Neural cell (in vitro differentiated cells): ENCODE measurements around the gene PSENEN. TPM values are rescaled to one million over a fixed set of nuclear protein-coding genes. Genes with fewer than 3 reads are reported as not detected.

Experiments used
- H2AFZ ChIP-seq: fragments of 200-600, 300-800 bp; sonication (generic), shearing (Covaris generic); 2 replicates; pipeline ENCODE4 v1.6.0; 2014; ENCODE audit warnings: low read depth, mild to moderate bottlenecking, antibody characterized with exemption, low read length, moderate library complexity
- H3F3A ChIP-seq: fragments of 200-600 bp; shearing (Covaris generic); 2 replicates; pipeline ENCODE4 v1.6.1; 2016; ENCODE audit warnings: mild to moderate bottlenecking, moderate library complexity, mixed read lengths, antibody characterized with exemption, low read length; ENCODE audit not compliant: insufficient read depth, poor library complexity, severe bottlenecking
- H3K27ac ChIP-seq: fragments of 200-600, 300-800 bp; sonication (generic), shearing (Covaris generic); 2 replicates; pipeline ENCODE4 v1.5.1; 2014; ENCODE audit warnings: mild to moderate bottlenecking, low read length, moderate library complexity
- H3K27me3 ChIP-seq: fragments of 300-800, 200-600 bp; sonication (generic), shearing (Covaris generic); 2 replicates; pipeline ENCODE4 v1.6.0; 2014; ENCODE audit warnings: mild to moderate bottlenecking, low read depth, low read length, moderate library complexity; ENCODE audit not compliant: insufficient read depth
- H3K36me3 ChIP-seq: fragments of 300-800, 200-600 bp; sonication (generic), shearing (Covaris generic); 2 replicates; pipeline ENCODE4 v1.5.1; 2014; ENCODE audit warnings: mild to moderate bottlenecking, antibody characterized with exemption, low read length, moderate library complexity; ENCODE audit not compliant: insufficient read depth
- H3K4me2 ChIP-seq: fragments of 300-800, 200-600 bp; sonication (generic), shearing (Covaris generic); 2 replicates; pipeline ENCODE4 v1.6.0; 2014; ENCODE audit warnings: mild to moderate bottlenecking, low read length
- H3K4me3 ChIP-seq: fragments of 300-800, 200-600 bp; sonication (generic), shearing (Covaris generic); 2 replicates; pipeline ENCODE4 v1.5.1; 2014; ENCODE audit warnings: mild to moderate bottlenecking, low read length, moderate library complexity
- H3K79me2 ChIP-seq: fragments of 200-600 bp; shearing (Covaris generic); replicated peaks from 2 replicates; pipeline ENCODE4 v1.6.0; 2014; ENCODE audit warnings: mild to moderate bottlenecking, low read length, moderate library complexity; ENCODE audit not compliant: insufficient read depth
- H3K9ac ChIP-seq: fragments of 300-800, 200-600 bp; sonication (generic), shearing (Covaris generic); 2 replicates; pipeline ENCODE4 v1.6.1; 2016; ENCODE audit warnings: mild to moderate bottlenecking, low read length, mixed read lengths
- H3K9me2 ChIP-seq: fragments of 200-600 bp; shearing (Covaris generic); 2 replicates; pipeline ENCODE4 v1.6.1; 2016; ENCODE audit warnings: mild to moderate bottlenecking, low read length, mixed read lengths; ENCODE audit not compliant: insufficient read depth
- H3K9me3 ChIP-seq: fragments of 200-600, 300-800 bp; sonication (generic), shearing (Covaris generic); 2 replicates; pipeline ENCODE4 v1.6.1; 2016; ENCODE audit warnings: mild to moderate bottlenecking, mixed run types, low read length, moderate library complexity, mixed read lengths
- H4K20me1 ChIP-seq: fragments of 200-600 bp; shearing (Covaris generic); 2 replicates; pipeline ENCODE4 v1.6.1; 2016; ENCODE audit warnings: mild to moderate bottlenecking, mixed run types; ENCODE audit not compliant: insufficient read depth
- CTCF ChIP-seq: fragments of 450-650 bp; IDR thresholded peaks from 2 replicates; pipeline ENCODE4 v1.5.1; 2014; ENCODE audit warnings: antibody characterized with exemption, mild to moderate bottlenecking, moderate library complexity; ENCODE audit not compliant: poor library complexity, severe bottlenecking
- EP300 ChIP-seq: fragments of 450-650 bp; conservative IDR thresholded peaks from 2 replicates; pipeline ENCODE4 v1.6.1; 2014; ENCODE audit warnings: antibody characterized with exemption, mild to moderate bottlenecking, moderate library complexity; ENCODE audit not compliant: poor library complexity, severe bottlenecking
- EZH2 ChIP-seq: fragments of 200-600, 300-800 bp; shearing (Covaris generic), sonication (generic); IDR thresholded peaks from 2 replicates; pipeline ENCODE4 v1.6.1; 2014; ENCODE audit warnings: antibody characterized with exemption, low read length, borderline replicate concordance, mild to moderate bottlenecking; ENCODE audit not compliant: insufficient read depth, poor library complexity, severe bottlenecking
- MXI1 ChIP-seq: fragments of 450-650 bp; conservative IDR thresholded peaks from 2 replicates; pipeline ENCODE4 v1.6.1; 2014; ENCODE audit warnings: antibody characterized with exemption, mild to moderate bottlenecking; ENCODE audit not compliant: poor library complexity, severe bottlenecking
- POLR2AphosphoS5 ChIP-seq: IDR thresholded peaks from 2 replicates; pipeline ENCODE4 v1.6.1; 2012
- RAD21 ChIP-seq: fragments of 450-650 bp; conservative IDR thresholded peaks from 2 replicates; pipeline ENCODE4 v1.6.1; 2014; ENCODE audit warnings: antibody characterized with exemption, mild to moderate bottlenecking, moderate library complexity
- REST ChIP-seq: IDR thresholded peaks from 2 replicates; pipeline ENCODE4 v1.6.1; 2012; ENCODE audit warnings: borderline replicate concordance
- SMC3 ChIP-seq: fragments of 450-650 bp; conservative IDR thresholded peaks from 2 replicates; pipeline ENCODE4 v1.6.1; 2014; ENCODE audit warnings: antibody characterized with exemption, mild to moderate bottlenecking, moderate library complexity; ENCODE audit not compliant: poor library complexity
- TAF1 ChIP-seq: IDR thresholded peaks from 2 replicates; pipeline ENCODE4 v1.6.1; 2012; ENCODE audit warnings: low read depth
- polyA plus RNA-seq: library from polyadenylated mRNA; depleted of rRNA; stranded (reverse); fragments of >200 nt; gene quantifications from 2 replicates; pipeline ENCODE4 v1.2.3, GENCODE V29; 2014

The PSENEN gene
- polyA plus RNA-seq, 1 donor from 2014 or later, result 46.2 TPM

DNA sequence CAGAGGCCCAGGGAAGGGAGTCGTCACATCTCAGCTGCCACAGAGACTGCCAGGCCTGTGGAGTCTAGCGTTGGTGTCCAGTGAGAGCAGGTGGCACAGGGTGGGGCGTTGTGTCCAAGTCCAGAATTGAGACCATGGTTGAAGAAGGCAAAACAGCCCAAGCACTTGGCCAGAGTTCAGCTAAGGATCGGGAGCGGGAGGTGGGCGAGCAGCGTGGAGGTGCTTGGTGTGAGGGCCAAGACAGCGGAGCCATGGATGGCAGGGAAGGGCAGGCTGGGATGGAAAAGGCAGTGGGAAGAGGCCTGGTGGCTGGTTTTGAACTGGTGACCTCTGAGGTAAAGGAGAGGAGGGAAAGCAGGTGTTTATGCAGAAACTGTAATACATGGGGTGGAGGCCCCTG, 11.2 kb upstream of the PSENEN start:
- no peak for TF ChIP-seq RAD21
- TF ChIP-seq REST, result no peak
- TF ChIP-seq EP300, result no peak
- no peak overlapping the region for H3K4me2 ChIP-seq
- no peaks in the 10 kb centered on the region for H3K36me3 ChIP-seq
- no peaks in the 10 kb centered on the region for H3K9me2 ChIP-seq
- no peaks in the 10 kb centered on the region for H4K20me1 ChIP-seq
- H3K79me2 ChIP-seq, result no peaks in the 10 kb centered on the region
- H3K9ac ChIP-seq, result no peak overlapping the region
- no peak overlapping the region for H3K4me3 ChIP-seq
- no peak overlapping the region for H3K27ac ChIP-seq
- H2AFZ ChIP-seq, result no peak overlapping the region
- H3F3A ChIP-seq, result no peaks in the 10 kb centered on the region
- H3K27me3 ChIP-seq, result no peaks in the 10 kb centered on the region
- no peaks in the 10 kb centered on the region for H3K9me3 ChIP-seq

GRCh38 chr19:35734889-35735288, 10.6 kb upstream of the PSENEN start:
- no peaks in the 10 kb centered on the region for H3K9me3 ChIP-seq
- H4K20me1 ChIP-seq, result no peaks in the 10 kb centered on the region
- H3K9me2 ChIP-seq, result no peaks in the 10 kb centered on the region
- H3K27me3 ChIP-seq, result no peaks in the 10 kb centered on the region
- H3K27ac ChIP-seq, result no peak overlapping the region
- no peak overlapping the region for H2AFZ ChIP-seq
- H3K79me2 ChIP-seq, result no peaks in the 10 kb centered on the region
- no peak overlapping the region for H3K4me2 ChIP-seq
- no peak for TF ChIP-seq CTCF
- no peak for TF ChIP-seq TAF1
- no peak for TF ChIP-seq EZH2
- TF ChIP-seq EP300, result no peak
- no peak for TF ChIP-seq MXI1
- TF ChIP-seq SMC3, result no peak
- no peak for TF ChIP-seq REST
- no peak for TF ChIP-seq RAD21
- TF ChIP-seq POLR2AphosphoS5, result no peak
- no peak overlapping the region for H3K4me3 ChIP-seq
- no peak overlapping the region for H3K9ac ChIP-seq
- no peaks in the 10 kb centered on the region for H3F3A ChIP-seq
- H3K36me3 ChIP-seq, result no peaks in the 10 kb centered on the region
